T-helper 22 cell (primary cell): Measurements from ENCODE around the gene KLRB1.
"Not testable (repeated sequence)": the region's sequence is repeated elsewhere in the genome, so short reads cannot be mapped to it uniquely, and the experiment has no call there.

Source experiments
- DNase-seq: peaks from one replicate; pipeline ENCODE4 v3.0.0-alpha.2; 2020; ENCODE audit warnings: low read depth

KLRB1 gene

DNA sequence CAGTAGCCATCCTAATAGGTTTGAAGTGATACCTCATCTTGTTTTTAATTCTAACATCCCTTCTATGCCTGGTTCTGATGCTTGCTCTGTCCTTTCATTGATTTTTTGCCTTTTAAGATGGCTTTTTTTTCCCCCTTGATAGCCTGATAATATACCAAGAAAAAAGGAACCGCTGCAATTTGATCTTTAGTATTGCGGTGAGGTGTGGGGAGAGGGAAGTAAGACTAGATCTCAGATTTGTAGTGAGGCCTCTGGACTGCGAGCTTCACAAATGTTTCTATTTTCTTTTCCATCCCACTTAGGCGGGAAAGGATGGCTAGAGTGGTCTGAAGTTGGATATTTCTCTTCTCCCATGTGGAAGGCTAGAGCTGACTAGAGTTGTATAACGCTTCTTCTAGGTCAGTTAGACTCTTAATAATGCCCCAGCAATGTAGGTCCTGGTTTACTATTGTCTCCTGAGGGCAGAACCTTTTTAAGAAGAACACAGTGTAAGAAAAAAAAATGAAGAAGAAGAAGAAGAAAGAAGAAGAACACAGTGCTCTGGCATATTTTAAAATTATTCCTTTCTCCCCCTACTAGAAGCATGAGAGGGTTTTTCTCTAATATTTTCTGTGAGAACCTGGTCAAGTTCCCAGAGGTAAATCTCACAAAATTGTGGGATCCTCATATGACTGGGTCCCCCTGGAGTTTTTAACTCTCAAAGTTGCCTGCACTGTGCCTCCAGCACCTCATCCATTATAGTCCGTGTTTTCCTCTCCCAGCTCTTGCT is 11.9 kb upstream of the KLRB1 start:
- DNase-seq: no peak

DNA sequence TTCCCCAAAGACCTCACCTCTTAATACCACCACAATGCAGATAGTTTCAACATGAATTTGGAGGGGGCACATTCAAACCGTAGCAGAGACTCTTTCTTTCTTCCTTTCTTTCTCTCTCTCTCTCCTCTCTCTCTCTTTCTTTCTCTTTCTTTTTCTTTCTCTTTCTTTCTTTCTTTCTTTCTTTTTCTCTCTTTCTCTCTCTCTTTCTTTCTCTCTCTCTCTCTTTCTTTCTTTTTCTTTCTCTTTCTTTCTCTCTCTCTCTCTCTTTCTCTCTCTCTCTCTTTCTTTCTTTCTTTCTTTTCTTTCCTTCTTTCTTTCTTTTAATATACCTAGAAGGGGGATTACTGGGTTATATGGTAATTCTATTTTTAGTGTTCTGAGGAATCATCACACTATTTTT is 11.2 kb upstream of the KLRB1 start:
- DNase-seq: not testable (repeated sequence)

DNA sequence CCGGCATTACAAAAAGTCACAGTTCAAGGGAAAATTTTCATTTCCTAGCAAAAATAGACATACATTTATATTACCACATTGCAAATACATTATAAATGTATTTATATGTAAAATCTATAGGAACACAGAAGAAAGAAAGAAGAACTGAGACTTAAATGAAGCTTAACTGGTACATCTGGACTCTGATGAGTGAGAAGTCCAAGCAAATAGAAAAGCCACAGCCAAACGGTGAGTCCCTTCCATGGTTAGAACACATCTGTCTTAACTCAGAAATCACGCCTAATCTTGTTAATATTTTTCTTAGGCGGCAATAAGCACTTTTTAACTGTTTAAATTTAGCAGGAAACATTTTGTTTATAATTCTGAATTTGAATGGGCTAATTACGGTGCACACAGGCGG is 9.4 kb upstream of the KLRB1 start:
- DNase-seq: no peak

DNA sequence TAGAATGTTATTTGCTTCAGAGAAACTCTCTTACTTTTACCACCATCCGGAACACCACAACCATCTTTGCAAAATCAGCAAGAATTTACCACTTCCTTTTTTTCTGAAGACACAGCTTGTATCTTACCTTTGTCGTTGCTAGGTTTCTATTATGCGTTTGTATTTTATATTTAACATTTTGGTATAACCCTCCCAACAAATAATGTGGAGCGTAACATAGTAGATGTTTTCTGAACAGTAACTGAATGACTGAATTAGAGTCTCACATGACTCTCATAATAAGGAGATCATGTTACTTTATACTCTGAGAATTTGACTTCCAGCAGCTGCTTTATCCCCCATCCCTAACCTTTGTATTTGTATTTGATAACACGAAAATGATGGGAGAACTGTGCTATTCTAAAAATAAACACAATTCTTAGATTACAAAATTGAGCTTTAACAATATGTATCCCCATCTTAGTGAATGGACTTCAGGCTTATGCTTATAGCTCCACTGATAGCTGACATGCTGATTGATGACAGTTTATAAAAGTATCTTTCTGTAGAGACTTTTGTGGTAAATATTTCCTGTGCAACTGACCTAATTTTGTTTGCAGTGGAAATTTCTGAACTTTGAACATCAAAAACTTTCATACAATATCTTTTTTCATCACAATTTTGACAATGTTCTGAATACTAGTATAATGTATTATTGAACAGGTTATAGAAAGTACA is 7.9 kb upstream of the KLRB1 start:
- no peak for DNase-seq

DNA sequence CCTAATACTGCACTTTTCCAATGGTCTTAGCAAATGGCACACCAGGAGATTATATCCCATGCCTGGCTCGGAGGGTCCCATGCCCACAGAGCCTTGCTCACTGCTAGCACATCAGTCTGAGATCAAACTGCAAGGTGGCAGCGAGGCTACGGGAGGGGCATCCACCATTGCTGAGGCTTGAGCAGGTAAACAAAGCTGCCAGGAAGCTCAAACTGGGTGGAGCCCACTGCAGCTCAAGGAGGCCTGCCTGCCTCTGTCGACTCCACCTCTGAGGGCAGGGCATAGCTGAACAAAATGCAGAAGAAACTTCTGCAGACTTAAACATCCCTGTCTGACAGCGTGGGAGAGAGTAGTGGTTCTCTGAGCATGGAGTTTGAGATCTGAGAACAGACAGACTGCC is 2.9 kb upstream of the KLRB1 start:
- DNase-seq: not testable (repeated sequence)

DNA sequence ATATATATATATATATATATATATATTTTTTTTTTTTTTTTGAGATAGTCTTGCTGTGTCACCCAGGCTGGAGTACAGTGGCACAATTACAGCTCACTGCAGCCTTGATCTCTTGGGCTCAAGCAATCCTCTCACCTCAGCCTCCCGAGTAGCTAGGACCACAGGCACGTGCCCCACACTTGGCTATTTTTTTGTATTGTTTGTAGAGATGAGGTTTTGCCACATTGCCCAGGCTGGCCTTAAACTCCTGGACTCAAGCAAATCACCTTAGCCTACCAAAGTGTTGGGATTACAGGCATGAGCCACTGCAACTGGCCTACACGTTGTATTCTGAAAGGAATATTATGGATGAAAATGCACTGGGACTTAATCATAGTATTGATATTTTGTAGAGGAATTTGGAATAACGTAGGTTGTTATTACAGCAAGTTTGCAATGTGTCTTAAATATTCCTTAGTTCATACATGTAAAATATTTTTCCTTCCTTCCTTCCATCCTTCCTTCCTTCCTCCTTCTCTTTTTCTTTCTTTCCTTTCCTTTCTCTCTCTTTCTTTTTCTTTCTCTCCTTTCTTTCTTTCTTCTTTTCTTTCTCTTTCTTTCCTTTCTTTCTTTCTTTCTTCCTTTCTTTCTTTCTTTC is 862 bp downstream of the KLRB1 start:
- DNase-seq: no peak

DNA sequence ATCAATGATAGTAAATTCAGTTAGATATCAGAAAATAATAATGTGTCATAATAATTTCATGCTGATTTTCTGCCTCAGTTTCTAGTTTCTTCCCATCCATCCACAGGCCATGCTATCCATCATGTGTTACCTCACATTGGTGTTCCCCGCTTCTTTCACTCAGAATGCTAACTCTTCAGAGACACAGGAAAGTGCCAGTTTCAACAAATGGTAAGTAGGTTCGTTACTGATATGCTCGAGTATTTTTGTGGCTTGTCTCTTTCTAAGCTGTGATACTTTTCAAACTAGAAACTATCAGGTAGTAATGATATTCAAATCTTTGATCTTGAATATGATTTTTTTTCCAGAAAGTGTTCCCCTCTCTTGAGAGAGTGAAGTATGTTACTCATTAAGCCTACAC is 1.5 kb downstream of the KLRB1 start:
- no peak for DNase-seq

DNA sequence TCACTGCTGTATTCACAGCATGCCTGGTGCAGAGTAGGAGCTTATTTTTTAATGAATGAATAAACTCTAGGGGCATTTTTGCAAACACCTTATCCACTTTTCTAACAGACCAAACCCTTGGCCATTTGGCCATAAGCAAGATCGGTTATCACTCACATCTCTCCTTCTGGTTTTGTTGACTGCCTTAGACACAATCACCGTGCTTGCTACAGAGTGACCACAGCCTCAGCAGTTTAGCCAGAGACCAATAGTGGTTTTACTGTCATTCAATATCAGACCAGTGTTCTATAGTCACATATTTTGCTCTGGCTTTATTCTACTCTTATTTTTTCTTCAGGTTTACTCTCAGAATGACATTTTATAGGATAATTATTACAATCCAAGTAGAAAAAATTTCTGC is 2.2 kb downstream of the KLRB1 start:
- no peak for DNase-seq

DNA sequence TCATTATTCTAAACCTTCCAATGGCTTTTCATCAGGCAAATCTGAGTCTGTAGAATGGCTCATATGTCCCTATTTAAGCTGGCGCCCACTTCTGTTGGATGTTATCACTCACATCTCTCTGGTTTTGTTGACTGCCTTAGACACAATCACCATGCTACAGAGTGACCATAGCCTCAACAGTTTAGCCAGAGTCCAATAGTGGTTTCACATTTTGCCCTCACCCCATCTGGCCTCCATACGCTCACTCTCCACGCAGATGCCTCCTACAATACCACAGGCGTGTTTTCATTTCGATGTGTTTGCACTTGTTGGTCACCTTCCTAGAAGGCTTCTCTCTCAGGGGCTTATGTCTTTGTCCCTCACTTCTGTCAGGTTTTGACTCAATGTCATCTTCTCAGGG is 3.4 kb downstream of the KLRB1 start:
- DNase-seq: no peak

DNA sequence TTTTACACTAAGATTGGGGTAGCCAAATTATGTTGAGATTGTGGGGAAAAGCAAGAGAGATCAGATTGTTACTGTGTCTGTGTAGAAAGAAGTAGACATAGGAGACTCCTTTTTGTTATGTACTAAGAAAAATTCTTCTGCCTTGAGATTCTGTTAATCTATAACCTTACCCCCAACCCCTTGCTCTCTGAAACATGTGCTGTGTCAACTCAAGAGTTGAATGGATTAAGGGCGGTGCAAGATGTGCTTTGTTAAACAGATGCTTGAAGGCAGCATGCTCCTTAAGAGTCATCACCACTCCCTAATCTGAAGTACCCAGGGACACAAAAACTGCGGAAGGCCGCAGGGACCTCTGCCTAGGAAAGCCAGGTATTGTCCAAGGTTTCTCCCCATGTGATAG is 7.3 kb downstream of the KLRB1 start:
- DNase-seq: not testable (repeated sequence)

DNA sequence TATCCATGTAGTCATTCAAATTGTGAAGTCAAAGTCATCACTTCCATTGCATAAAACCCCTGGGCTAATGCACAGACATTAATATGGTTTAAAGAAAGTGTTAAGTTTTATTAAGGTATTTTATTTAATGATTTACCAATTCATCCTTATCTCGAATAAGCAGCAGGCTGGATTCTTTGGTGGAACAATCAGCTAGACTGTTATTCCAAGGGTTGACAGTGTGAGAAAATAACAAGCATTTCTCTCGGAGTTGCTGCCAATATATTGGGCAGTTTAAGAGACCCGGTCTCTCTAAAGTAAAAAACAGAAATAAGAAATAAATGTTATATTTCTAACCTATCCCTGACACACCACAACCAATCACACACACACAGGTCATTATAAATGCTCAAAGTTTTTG is 9.4 kb downstream of the KLRB1 start:
- DNase-seq: no peak

DNA sequence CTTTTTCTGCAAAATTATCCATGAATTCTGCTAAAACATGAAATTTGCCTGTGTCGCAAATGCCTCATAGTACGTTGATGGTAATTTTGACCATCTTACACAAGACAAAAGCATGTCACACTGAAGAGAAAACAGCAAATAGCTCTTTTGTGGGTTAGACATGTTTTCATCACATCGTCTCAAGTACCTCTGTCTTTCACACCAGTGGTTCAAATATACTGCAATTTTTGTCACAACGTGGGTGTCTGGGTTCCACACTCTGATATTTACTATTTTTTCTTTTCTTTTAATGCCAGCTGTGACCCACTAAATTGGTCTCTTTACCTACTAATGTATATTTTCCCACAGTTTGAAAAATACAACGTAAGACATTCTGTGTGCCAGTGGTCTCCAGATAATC is 10.4 kb downstream of the KLRB1 start:
- DNase-seq: no peak

DNA sequence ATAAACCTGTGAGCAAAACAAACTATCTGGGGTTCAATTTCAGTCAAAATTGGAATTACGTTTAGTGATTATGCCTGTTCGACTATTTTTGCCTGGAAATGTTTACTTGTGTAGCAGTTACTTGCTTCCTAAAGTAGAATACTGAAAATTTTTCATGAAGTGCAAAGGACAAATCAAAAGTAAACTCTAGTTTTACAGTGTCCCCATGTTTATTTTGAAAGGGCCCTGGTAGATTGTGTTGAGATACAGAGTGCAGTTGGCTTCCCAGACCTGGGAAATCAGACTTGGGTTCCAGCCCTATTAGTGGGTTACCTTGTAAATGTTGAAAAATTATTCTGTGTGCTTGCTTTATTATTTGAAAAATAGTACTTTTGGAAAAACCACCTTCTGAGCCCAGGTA is 17.3 kb downstream of the KLRB1 start:
- no peak for DNase-seq

DNA sequence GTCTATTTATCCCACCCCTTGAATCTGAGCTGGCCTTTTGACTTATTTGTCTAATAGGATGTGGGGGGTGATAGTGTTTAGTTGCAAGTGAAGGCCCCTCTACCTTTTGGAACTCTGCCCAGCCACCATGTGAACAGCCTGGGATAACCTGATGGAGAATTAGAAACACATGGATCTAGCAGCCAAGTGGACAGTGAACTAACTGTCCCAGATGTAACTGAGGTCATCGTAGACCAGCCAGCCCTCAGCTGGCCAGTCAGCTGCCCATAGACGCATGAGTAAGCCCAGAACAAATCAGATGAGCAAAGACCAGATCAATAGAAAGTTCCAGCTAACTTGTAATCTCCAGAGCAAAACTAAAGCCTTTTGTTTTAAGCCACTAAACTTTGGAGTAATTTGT is 19.0 kb downstream of the KLRB1 start:
- no peak for DNase-seq

DNA sequence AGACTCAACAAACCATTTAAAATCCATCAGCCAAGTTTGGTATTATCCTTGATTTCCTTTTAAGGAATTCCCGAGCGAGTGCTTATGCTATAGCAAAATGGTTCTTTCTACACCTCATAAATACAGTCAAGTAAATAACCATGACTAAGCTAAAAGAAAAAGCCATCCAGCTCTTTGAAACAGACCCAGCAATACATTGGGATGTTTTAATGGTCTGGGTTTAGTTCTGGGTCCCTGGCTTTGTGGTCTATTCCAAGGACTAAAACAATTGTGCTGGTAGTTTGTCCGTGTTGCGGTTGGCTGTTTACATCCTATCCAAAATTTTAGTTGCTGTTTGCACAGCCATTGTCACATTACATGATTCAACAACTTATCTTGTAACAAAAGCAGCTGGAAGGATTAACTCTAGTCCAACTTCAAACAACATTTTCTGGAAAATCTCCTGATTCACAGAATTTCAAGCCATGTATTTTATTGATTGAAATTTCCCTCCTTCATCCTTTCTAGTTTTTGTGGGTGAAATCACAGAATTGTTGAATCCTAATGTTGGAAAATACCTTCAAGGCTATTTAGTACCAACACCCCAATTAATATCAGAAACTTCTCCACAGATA is 19.6 kb downstream of the KLRB1 start:
- no peak for DNase-seq

DNA sequence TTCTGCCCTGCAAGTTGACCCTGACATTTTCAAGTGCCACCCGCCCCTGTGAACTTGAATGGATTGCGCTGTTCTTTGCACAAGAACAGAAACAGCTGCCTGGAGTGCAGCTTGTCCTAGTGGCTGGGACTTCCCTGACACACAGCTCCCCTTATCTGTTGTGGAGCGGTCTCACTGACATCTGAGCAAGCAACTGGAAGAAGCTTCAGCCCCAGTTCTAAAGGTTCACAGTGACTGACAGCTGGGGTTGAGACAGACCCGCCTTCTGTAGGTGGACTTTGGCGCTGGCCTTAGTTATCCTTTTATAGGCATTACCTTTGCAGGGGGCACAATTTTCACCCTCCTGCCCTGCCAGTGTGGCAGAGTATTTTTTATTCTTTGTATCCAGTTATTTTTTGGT is 30.0 kb downstream of the KLRB1 start:
- DNase-seq: not testable (repeated sequence)

DNA sequence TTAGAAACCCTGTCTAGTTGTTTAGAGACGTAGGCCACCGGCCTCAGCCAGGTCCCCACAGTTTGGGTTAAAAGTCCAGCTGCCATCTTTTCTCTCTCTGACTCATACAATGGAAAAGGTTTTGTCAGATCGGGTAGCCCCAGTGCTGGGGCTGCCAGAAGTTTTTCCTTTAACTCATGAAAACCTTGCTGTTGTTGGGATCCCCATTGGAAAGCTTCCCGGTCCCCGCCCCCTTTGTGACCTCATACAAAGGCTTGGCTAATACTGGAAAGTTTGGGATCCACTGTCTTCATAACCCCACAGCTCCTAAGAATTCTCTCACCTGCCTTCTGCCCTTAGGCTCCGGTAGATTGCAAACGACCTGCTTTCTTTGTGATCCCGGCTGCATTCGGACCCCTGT is 40.6 kb downstream of the KLRB1 start:
- DNase-seq: not testable (repeated sequence)

DNA sequence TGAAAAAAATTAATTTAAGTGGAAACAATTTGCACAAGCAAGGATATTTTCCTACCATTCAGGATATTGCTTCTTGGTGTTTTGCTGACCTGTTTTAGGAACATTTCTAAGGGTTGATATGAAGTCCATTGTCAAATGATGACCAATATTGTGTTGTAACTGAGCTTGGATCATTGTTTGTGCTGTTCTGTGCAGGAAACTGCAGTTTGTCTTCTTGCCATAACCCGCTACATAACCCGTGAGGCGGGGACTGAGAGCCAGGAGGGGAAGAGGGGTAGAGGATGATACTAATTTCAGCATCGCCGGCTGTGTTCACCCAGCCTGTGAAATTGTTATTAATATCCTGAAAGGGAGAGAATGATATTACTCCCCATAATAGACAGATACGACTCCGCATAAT is 41.6 kb downstream of the KLRB1 start:
- DNase-seq: not testable (repeated sequence)

DNA sequence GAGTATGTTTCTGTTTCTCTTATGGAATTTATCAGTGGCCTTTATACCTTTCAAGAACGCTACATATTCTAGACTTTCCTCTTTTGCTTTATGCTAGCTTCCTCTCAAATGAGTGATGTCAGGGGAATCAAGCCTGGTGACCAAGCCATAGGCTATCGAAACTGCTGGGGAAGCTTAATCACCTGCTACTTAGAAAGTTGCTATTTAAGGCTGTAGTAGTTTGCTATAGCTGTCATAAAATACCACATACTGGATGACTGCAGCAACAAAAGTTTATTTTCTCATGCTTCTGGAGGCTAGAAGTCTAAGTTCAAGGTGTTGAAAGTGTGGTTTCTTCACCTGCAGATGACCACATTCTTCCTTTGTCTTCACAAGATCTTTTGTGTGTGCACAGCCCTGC is 43.3 kb downstream of the KLRB1 start:
- DNase-seq: not testable (repeated sequence)

DNA sequence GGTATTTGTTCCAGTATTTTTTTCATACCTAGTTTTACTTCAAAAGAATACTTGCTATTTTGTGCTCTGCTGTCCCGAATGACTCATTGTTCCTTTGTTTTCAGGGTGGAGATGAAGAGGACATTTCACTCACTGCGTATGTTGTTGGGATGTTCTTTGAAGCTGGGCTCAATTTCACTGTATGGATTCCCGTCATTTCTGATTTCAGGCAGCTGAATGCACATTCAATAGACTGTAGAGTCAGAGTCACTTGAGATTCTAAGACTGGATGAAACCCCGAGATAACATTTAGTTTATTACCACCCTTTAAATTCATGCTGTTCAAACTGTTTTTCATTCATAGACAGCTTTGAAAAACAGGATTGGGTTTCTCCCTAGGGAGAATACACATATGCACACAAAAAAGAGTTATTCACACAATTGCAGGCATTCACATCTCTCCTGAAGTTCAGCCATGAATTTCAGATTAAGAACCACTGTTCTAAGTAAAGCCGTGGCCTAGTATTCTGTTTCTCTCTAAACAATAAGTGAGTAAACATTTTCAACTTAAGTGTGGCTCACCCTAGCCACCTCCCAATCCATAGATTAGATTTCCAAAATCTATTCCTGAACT is 44.8 kb downstream of the KLRB1 start:
- not testable (repeated sequence) for DNase-seq

DNA sequence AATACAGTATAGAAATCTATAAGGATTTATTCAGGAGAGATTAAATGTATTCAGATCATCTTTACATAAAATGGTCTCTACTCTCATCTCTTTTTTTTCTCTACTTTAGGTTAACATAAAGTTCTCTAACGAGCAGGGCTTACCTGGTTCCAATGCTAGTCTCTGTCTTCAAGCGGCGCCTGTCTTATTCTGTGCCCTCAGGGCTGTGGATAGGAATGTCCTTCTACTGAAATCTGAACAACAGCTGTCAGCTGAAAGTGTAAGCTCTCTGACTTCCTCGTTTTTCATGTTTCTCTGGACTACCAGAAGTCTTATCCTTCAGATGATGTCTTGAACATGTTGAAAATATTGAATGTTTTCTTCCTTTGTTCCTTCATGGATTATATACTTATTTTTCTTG is 62.2 kb downstream of the KLRB1 start:
- DNase-seq: not testable (repeated sequence)
